Activated CD4-positive, alpha-beta T cell treated with anti-CD3 and anti-CD28 coated beads, Interleukin-2, amount 50 U/mL, for 16 hours (primary cell): ENCODE measurements around the gene NUDT16L1.

Experiments used
- DNase-seq: peaks from one replicate; pipeline ENCODE4 v3.0.0-alpha.2; 2020

Gene NUDT16L1

DNA sequence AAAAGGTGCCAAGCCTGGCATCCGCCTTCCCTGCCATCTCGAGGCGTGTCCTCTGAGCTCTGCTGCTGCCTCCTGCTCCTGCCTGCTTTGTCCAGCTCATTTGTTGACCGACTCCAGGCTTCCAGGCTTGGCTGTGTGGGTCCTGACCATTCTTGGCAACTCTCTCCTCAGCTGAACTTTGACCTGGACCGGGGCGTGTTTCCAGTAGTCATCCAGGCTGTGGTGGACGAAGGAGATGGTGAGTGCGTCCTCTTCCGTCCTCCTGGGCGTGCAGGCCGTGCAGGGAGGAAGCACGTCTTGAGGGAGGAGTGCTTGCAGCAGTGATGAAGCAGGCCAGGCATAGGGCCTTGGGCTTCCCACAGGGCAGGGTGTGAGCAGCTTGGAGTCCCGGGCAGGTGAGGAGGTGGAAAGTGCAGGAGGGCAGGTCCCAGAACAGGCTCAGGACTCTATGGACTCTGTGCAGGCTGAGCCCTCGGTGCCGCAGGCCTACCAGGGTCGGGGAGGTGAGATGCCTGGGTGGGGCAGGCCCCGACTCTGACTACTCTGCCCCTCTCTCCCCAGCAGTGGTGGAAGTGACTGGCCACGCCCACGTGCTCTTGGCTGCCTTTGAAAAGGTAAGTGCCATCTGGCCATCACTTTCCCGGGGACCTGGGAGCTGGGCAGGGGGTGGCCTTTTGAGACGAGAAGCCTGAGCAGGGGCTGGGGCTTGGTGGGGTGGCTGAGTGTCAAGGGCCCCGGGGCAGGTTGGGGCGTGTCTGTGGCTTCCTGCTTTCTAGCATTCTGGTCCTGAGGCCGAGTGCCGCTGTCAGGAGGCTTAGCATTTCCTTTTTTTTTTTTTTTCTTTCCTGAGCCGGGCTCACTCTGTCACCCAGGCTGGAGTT is 28.6 kb upstream of the NUDT16L1 start:
- DNase-seq, result peak; percentile 61

DNA sequence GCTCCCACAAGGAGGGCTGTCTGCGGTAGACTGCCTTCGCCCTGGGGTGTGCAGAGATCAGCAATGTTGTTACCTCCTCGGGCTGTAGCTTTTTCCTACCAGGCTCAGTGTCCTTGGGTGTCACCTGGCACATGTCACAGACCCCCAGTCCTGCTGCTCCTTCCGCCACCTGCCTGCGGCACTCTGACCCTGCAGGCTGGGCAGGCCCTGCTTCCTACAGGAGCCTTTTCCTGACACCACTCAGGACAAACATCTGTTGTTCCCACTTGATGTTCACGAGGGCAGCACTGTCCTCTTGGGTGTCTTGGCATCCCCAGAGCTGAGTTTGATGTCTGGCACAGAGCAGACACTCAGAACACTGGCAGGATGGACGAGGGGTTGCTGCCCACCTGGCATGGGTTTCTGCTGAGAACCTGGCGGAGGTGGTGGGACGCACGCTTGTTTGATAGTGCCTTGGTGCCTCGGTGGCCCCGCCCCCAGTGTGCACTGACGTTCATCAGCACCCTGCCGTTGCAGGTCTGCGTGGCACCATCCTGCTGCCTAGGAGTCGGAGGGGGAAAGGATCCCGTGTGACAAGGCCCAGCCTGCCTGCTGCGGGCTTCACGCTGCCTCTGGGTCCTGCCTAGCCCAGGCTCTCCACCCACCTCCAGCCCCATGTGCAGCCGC is 26.7 kb upstream of the NUDT16L1 start:
- DNase-seq, result no peak

DNA sequence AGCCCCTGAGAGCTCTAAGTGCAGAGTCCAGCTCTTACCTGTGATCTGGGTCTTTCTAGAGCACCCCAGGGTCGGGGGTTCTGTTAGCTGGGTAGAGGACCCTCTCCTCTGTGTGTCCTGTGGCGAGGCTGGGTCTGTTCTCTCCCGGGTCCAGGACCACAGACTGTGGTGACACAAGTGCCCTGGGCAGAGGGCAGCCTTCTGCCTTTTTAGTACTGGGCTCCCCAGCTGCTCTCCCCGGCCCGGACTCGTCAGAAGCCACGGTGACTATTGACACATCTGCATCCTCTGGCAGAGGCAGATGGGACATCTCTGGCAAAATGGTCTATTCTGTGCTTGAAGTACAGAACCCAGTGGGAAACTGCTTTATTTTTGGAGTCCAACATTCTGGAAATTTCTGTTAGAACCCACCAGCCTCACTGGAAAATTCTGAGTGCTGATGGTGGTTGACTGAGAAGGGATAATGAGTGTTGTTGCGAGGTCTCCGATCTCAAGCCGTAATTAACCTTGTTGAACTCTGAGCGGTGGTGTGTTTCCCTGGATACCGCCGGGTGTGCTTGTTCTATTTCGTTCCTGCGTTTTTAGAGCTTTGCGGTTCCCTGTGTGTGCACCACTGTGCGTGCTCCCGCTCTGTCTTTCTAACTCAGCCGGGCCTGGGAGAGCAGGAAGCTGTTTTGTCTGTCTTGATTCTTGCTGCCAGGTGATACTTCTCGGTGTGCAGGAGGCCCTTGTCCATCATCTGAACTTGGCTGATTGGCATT is 26.0 kb upstream of the NUDT16L1 start:
- no peak for DNase-seq

DNA sequence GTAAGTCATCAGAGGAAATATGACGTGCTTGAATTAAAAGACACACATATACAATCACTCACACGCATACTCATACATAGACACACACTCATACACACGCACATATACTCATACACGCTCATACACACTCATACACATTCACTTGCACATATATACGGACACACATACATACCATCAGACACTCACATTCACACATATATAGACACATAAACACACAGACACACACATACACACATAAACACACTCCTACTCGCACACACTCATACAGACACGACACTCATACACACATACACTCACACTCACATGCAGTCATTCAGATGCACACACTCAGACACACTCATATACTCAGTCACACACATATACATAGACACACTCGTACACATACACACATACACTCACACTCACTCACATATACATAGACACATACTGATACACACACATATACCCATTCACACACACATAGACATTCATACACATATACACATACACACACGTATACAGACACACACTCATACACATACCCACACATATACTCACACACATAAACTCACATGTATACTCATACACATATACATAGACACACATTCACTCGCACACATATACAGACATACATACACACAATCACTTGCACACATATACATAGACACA is 24.9 kb upstream of the NUDT16L1 start:
- no peak for DNase-seq

DNA sequence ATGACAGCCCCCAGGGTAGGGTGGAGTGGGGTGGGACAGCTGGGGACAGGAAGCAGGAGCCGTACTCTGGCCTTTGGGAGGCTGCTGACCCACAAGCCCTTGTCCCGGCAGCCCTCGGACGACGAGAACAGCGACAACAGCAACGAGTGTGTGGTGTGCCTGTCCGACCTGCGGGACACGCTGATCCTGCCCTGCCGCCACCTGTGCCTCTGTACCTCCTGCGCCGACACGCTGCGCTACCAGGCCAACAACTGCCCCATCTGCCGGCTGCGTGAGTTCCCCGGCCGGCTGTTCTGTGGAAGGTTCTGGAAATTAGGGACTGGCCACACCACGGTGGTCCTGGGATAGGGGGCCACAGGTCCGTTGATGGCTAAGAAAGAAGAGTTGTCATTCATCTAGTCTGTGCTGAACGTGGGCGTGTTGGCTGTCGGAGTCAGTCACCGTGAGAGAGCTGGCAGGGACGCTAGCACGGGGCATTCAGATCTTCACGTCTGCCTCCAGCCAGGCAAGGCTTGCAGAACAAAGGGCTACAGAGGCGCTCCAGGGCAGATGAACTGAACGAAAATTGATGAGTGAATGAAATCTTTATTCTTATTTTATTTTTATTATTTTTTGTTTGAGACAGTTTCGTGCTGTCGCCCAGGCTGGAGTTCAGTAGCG is 19.8 kb upstream of the NUDT16L1 start:
- no peak for DNase-seq

DNA sequence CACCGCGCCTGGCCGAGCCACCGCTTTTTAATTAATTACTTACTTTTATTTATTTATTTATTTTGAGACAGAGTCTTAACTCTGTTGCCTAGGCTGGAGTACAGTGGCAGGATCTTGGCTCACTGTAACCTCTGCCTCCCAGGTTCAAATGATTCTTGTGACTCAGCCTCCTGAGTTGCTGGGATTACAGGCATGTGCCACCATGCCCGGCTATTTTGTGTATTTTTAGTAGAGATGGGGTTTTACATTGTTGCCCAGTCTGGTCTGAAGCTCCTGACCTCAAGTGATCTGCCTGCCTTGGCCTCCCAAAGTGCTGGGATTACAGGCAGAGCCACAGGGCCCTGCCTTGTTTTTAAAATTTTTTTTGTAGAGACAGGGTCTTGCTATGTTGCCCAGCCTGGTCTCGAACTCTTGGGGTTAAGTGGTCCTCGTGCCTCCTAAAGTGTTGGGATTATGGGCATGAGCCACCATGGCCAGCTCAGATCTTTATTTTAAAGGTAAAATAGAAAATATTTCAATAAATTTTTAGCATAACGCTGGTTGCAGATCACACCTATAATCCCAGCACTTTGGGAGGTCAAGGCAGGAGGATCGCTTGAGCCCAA is 18.3 kb upstream of the NUDT16L1 start:
- DNase-seq, result no peak

- DNase-seq, result peak; percentile 82
Measured at GRCh38 chr16:4675864-4676786, 17.2 kb upstream of the NUDT16L1 start.

DNA sequence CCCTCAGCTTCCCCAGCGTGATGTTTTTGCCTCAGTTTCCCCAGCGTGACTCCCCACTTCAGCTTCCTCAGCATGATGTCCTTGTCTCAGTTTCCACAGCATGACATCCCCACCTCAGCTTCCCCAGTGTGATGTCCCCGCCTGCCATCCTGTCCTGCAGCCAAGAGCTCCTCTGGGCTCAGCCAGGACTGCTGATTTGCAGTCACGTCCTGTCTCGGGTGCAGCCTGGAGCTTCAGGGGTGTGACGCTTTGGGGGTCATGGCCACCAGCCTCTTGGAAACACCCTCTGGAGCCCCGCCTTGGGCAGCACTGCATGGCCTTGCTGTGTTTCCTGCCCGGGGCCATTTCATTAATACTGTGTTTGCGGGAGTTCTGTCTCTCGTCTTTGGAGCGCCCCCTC is 16.5 kb upstream of the NUDT16L1 start:
- DNase-seq, result no peak

DNA sequence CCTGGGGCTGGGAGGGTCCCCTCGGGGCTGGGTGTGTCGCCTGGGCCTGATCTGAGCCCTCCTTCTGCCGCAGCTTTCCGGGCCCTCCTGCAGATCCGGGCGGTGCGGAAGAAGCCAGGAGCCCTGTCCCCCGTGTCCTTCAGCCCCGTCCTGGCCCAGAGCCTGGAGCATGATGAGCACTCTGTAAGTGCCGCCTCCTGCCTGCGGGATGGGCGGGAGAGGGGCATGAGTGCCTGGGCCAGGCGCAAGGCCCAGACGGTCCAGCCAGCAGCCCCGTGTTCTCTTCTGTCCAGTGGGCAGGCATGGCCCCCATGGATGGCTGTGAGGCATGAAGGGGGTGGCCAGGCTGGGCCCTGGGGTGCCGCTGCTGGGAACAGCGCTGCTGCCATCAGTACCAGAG is 16.0 kb upstream of the NUDT16L1 start:
- DNase-seq, result no peak

GRCh38 chr16:4677994-4678393 is 15.4 kb upstream of the NUDT16L1 start:
- DNase-seq, result no peak

DNA sequence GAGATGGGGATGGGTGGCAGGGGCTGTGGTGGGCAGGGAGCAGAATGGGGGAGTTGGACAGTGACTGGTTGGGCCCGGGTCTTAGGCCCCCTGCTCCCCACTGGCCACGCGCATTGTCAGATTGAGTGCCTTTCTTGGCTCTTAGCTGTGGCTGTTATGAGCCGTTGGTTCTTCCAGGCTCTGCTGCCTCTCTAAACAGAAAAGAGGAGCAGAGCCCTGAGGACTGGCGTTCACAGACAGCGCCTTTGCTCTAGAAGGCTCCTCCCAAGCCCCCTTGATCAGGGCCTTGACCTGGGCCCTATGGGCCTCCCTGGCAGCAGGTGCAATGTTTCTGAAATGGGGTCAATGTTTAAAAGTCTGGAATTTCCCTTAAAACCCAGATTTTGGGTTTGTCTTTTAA is 14.8 kb upstream of the NUDT16L1 start:
- no peak for DNase-seq

GRCh38 chr16:4679156-4679849 is 14.1 kb upstream of the NUDT16L1 start:
- no peak for DNase-seq

DNA sequence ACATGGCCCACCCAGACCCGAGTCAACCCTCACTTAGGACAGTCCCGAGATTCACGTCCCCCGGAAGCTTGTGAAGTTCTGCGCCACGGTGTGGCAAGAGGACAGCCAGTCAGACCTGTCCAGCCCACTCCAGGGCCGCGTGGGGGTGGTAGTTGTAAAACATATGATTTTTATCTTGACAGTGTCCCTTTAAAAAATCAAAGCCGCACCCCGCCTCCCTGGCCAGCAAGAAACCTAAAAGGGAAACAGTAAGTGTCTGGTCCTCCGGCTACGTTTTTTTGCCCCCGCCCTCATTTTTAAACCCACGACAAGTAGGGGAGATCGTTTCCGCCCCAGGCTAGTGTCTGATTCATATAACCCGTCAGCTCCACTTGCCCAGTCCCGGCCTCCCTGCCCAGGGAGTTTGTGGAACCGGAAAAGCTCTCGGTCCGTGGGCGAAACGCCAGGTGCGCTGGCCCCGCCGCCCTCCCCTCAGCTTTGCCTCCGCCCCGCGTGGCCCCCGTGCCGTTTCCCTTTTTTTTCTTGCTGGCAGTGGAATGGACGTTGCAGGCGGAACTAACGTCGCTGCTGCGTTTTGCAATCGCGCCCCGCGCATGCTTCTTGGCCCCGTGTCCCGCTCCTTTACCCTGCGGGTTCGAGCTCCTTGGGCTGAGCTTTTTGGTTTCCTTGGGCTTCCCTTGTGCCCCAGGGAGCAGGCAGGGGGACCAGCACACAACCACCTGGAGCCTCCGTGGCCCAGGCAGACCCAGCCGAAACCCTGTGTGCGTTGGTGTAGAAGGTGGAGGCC is 13.3 kb upstream of the NUDT16L1 start:
- no peak for DNase-seq

DNA sequence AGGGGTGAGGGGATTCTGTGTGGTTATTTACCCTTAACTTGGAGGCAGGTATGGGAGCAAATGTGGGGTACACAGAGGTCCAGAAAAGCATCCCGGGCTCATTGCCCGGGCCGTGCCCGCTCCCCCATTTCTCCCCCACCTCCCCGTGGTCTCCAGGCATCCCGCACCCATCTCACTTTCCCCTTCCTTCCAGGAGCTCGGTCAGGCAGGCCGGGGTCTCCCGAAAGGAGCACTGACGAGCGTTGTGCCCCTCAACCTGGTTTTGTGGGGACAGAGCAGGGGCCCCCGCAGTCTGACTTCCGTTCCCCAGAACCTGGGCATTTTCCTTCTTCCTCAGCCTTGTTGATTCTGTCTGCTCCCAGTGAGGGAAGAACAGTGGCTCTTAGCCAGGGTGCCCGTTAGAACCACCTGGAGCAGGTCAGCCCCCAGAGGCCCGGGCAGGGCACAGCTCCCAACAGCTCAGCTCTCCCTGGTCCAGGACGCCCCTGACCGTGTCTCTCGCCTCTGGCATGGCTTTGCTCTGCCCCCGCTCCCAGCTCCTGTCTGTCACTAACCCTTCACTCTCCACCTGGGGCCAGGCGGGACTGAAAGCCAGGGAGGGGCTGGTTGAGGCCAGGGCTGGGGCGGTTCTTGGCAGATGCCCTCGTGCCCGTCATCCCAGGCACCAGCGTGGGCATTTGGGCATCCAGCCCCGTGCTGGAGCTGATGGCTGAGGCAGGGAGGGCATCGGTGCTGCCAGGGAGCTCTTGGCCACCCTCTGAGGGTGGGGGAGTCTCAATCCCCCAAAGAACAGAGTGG is 12.5 kb upstream of the NUDT16L1 start:
- no peak for DNase-seq

DNA sequence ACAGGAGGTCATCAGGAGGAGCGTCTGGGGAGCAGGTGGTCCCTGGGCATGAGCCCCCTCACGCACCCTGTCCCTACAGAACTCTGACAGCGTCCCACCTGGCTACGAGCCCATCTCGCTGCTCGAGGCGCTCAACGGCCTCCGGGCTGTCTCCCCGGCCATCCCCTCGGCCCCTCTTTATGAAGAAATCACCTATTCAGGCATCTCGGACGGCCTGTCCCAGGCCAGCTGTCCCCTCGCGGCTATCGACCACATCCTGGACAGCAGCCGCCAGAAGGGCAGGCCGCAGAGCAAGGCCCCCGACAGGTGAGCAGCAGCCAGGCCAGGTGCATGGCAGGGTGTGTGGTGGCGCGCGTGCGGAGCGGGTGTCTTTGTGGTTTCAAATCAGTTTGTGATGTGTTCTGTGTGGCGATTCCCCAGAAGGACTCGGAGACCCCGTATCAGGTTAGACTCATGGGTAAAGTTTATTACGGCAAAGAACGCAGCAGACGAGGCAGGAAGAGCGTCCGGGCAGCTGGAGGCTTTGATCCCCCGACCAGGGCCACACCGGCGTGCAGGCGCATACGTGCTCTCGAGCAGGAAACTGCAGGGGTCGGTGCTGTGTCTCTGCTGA is 11.8 kb upstream of the NUDT16L1 start:
- DNase-seq, result no peak

GRCh38 chr16:4682084-4682591 is 11.2 kb upstream of the NUDT16L1 start:
- DNase-seq, result no peak

DNA sequence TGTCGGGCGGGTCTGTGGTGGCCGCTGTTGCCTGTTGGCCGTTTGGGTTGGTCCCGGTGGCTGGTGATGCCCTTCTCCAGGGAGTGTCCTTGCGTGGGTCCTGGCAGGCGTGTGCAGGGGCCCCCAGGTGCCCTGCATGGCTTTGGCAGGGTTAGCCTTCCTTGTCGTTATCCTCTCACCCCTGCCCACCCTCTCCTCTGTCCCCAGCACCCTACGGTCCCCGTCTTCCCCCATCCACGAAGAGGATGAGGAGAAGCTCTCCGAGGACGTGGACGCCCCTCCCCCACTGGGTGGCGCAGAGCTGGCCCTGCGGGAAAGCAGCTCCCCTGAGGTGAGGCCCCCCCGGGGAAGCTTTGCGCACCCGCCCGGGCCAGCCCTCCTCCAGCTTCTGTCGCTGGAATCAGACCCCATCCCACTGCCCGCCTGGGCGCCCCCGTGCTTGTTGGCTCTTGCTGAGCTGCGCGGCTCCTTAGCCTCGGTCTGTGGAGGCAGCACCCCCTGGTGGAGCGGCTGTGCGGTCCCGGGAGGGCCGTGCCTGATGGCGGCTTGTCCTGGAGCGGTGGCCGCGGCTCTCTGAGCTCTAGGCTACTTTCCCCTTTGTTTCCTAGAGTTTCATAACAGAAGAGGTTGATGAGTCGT is 10.6 kb upstream of the NUDT16L1 start:
- DNase-seq, result no peak
